HG03442 (cell line): ENCODE results near the gene DNAH14.

Source experiments
- ATAC-seq: cut with Tn5 transposase; IDR thresholded peaks from one replicate; pipeline ENCODE4 v1.9.1; 2021; ENCODE audit warnings: mild to moderate bottlenecking, moderate library complexity; ENCODE audit not compliant: unreplicated experiment

Gene DNAH14

GRCh38 chr1:225423518-225423855 is 494.0 kb downstream of the DNAH14 start:
- ATAC-seq: no peak

DNA sequence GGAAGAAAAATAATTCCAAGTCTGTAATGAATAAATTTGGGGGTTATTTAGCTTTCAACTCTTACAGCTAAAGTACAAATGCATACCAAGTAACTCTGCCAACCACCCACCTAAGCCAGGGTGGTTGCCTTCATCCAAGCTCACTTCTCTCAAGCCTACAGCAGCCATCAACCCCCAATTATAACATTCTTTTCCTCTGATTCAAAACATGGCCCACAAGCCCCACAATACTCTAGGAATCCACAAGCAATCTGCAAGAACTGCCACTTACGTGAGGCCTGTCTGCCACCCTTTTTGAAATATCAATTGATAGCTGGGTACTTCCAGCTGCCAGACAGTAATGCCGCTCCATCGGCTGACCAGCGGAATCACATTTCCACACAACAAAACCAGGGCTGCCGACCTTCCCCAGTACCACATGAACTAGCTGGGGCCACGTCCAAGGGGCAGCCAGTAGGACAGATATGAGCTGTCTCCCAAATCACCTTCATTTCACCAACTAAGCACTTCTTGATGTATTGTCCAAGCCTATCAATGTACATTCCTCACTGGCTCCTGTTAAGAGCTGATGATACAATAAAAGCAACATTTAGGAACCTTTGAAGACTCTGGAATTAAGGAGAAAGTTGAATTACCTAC is 495.2 kb downstream of the DNAH14 start:
- ATAC-seq: no peak

GRCh38 chr1:225425201-225425786 is 495.8 kb downstream of the DNAH14 start:
- no peak for ATAC-seq

- ATAC-seq: no peak
Measured at GRCh38 chr1:225426395-225427234, 497.1 kb downstream of the DNAH14 start.

DNA sequence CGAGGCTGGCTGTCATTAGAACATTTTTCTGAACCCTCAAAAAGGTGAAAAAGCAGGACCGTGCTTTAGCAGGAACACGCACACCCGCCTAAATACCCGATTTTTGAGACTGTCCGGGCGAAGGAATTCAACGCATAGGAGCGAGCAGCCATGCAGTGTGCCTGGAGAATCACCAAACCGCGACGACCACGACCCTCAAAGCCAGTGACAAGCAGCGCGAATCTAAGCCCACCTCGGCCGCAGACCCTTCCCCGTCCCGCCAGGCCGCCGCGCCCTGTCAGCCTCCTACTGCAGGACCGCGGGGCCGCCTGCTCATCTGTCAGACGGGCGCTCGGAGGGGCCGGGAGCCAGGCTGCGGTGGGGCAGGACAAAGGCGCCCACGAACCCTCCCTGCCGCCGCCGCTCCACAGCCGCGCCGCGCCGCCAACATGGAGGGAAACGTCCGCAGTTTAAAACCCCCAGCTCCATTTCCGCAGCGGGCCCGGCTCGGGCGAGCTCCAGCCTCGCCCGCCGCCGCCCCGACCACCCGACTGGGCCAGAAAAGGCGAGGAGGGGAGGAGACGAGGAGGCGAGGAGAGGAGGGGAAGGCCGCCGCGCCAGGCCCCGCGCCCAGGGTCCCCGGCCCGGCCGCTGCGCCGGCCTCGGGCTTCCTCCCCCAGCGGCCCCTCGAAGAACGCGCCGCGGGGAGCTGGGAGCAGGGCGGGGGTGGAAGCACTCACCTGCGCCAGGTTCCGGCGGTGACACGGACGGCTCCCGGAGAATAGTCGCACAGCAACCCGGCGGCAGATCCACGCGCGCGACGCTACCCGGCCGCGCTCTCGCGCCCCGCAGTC is 498.0 kb downstream of the DNAH14 start, which contains the start of gene LBR:
Gene LBR (minus strand): TSS at position 804 of the 833 bp plus-strand sequence. CDS start 3,963 bp downstream, outside the sequence.
- ATAC-seq: peak; percentile 30

GRCh38 chr1:225428068-225428880 is 498.8 kb downstream of the DNAH14 start:
- ATAC-seq: peak; percentile 87

GRCh38 chr1:225428881-225429455 is 499.5 kb downstream of the DNAH14 start:
- no peak for ATAC-seq

- ATAC-seq: no peak
Measured at GRCh38 chr1:225430301-225430700, 500.8 kb downstream of the DNAH14 start.

- ATAC-seq: no peak
Measured at GRCh38 chr1:225431081-225431863, 501.8 kb downstream of the DNAH14 start.

- no peak for ATAC-seq
Measured at GRCh38 chr1:225434046-225434445, 504.6 kb downstream of the DNAH14 start.

DNA sequence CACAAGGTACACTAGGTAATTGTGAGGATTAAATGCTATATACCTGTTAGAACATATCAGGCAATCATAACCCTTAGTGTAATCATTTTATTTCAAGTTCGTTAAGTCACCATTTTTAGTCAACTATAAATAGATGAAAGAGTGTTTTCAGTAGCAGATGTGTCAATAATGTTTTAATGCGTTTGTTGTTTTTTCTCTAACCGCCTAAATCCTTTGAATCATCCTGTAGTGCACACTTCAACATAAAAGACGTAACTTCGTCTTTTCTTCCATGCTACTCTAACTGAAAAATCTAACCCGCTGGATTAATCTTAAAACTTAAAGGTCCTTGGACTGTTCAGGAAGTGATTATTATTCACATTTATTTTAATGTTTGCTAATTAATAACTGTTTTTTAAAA is 505.6 kb downstream of the DNAH14 start:
- no peak for ATAC-seq

DNA sequence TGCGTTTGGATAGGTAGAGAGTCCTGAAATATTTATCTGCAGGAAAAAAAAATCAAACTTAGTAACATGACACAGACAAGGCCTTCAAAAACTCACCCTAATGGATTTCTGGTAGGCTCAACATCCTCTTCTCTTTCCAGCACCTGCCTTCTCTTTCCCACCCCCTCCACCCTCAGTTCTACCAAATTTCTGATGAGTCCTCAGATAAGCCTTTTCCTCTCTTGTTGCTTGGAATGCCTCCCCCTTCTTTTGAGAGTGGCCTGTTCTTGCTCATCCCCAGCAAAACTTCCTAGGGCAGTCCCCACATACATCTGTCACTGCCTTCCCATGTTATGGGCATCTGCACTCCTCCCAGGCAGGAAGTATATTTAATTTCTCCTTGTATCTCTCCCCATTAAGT is 506.0 kb downstream of the DNAH14 start:
- peak; percentile 18 for ATAC-seq

DNA sequence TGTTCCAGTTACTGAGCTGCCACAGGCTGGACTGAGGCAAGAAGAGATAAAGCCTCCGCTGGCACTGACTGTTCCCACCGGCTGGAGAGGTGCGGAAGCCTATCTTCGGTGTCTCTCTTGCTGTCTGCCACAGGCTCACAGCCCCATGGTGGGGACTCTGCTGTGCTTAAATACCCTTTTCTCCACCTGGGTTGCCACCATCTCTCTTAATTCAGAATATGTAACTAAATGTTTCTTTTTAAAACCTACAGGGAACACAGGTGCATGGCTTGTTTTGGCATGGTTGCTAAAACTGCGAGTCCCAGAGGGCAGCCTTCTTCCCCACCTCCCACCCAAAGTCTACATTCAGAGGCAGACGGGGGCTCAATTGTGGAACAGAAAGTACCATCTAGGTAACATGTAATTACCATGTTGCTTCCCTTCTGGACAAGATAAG is 506.5 kb downstream of the DNAH14 start:
- ATAC-seq: peak; percentile 57

DNA sequence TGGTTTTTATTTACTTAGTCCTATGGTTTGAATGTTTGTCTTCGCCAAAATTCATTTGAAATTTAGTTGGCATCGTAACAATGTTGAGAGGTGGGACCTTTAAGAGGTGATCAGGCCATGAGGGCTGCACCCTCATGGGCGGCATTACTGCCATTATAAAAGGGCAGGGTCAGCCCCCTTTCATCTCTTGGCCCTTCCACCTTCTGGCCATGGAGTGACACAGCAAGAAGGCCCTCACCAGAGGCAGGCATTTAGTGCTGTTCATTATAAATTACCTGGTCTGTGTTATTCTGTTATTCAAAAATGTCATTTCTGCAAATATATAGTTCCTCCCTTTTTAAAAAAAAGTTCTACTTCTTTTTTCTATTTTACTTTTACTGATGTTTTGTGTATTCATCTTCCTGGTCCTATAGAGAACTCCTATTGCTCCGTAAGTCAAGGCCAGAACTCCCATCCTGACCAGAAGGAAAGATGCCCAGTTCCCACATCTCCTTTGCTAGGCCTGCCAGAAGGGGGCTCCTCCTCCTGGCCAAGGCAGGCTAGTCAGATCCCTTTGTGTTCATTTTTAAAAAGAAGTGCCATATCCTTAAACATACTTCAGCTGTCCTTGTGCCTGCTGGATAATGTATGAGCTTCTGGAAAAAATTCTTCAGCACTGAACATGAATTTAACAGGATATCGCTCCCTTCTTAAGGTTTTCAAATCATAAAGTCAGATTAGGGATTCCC is 508.4 kb downstream of the DNAH14 start:
- no peak for ATAC-seq

GRCh38 chr1:225440380-225441221 is 511.1 kb downstream of the DNAH14 start:
- ATAC-seq: no peak

- peak; percentile 24 for ATAC-seq
Measured at GRCh38 chr1:225441314-225442122, 512.0 kb downstream of the DNAH14 start.

GRCh38 chr1:225442123-225442505 is 512.6 kb downstream of the DNAH14 start:
- ATAC-seq: no peak
